ENCODE results near the gene ATP6V1G2. TPM values are rescaled to one million over a fixed set of nuclear protein-coding genes. Genes with fewer than 3 reads are reported as not detected.

ATP6V1G2 gene
- total RNA-seq, 8 experiments from 2014 or later = 0.25 to 110 (median 48.1) TPM

DNA sequence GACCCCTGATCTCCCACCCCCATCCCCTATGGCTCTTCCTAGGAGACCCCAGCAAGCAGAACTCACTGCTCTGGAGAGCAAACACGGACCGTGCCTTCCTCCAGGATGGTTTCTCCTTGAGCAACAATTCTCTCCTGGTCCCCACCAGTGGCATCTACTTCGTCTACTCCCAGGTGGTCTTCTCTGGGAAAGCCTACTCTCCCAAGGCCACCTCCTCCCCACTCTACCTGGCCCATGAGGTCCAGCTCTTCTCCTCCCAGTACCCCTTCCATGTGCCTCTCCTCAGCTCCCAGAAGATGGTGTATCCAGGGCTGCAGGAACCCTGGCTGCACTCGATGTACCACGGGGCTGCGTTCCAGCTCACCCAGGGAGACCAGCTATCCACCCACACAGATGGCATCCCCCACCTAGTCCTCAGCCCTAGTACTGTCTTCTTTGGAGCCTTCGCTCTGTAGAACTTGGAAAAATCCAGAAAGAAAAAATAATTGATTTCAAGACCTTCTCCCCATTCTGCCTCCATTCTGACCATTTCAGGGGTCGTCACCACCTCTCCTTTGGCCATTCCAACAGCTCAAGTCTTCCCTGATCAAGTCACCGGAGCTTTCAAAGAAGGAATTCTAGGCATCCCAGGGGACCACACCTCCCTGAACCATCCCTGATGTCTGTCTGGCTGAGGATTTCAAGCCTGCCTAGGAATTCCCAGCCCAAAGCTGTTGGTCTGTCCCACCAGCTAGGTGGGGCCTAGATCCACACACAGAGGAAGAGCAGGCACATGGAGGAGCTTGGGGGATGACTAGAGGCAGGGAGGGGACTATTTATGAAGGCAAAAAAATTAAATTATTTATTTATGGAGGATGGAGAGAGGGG is 27.1 kb upstream of the ATP6V1G2 start:
- Histone ChIP-seq H3K27ac (no peak overlapping the region), H3K4me3 (no peak overlapping the region), H3K4me1 (replicated peaks in 1 of 2) (no peaks in the 10 kb centered on the region)
- WGBS, 10 experiments = 50 to 93% (median 80%) methylated on average over 1 to 6 of the region's 9 CpGs; no CpG with 5 or more reads in 2 of the 10 experiments
- ATAC-seq (replicated peaks in 6 of 8) = no peak
- in situ Hi-C loops (cut with MboI; ENCODE audit: low pct_unique_long_range_greater_than_20kb in 2 of 9, low sequenced_read_pairs in 9 of 9, unreplicated experiment in 9 of 9) = no loop called here

DNA sequence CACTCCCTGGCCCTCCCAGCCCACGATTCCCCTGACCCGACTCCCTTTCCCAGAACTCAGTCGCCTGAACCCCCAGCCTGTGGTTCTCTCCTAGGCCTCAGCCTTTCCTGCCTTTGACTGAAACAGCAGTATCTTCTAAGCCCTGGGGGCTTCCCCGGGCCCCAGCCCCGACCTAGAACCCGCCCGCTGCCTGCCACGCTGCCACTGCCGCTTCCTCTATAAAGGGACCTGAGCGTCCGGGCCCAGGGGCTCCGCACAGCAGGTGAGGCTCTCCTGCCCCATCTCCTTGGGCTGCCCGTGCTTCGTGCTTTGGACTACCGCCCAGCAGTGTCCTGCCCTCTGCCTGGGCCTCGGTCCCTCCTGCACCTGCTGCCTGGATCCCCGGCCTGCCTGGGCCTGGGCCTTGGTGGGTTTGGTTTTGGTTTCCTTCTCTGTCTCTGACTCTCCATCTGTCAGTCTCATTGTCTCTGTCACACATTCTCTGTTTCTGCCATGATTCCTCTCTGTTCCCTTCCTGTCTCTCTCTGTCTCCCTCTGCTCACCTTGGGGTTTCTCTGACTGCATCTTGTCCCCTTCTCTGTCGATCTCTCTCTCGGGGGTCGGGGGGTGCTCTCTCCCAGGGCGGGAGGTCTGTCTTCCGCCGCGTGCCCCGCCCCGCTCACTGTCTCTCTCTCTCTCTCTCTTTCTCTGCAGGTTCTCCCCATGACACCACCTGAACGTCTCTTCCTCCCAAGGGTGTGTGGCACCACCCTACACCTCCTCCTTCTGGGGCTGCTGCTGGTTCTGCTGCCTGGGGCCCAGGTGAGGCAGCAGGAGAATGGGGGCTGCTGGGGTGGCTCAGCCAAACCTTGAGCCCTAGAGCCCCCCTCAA is 25.9 kb upstream of the ATP6V1G2 start, which contains the start of gene LTA:
TSS of gene LTA (plus strand) at position 249 of the 871 bp plus-strand sequence. CDS start at position 703, 454 bp downstream.
- in situ Hi-C loops (cut with MboI; ENCODE audit: low pct_unique_long_range_greater_than_20kb in 2 of 9, low sequenced_read_pairs in 9 of 9, unreplicated experiment in 9 of 9) = no loop called here
- ATAC-seq (replicated peaks in 6 of 8) = no peak
- H3K4me1 ChIP-seq (replicated peaks in 1 of 2) = no peaks in the 10 kb centered on the region
- WGBS, 10 experiments = 50 to 93% (median 73%) methylated on average over 2 to 10 of the region's 27 CpGs; no CpG with 5 or more reads in 3 of the 10 experiments
- no peak within 1 kb of the TSS for H3K4me3 ChIP-seq
- no peak within 1 kb of the TSS for H3K27ac ChIP-seq

DNA sequence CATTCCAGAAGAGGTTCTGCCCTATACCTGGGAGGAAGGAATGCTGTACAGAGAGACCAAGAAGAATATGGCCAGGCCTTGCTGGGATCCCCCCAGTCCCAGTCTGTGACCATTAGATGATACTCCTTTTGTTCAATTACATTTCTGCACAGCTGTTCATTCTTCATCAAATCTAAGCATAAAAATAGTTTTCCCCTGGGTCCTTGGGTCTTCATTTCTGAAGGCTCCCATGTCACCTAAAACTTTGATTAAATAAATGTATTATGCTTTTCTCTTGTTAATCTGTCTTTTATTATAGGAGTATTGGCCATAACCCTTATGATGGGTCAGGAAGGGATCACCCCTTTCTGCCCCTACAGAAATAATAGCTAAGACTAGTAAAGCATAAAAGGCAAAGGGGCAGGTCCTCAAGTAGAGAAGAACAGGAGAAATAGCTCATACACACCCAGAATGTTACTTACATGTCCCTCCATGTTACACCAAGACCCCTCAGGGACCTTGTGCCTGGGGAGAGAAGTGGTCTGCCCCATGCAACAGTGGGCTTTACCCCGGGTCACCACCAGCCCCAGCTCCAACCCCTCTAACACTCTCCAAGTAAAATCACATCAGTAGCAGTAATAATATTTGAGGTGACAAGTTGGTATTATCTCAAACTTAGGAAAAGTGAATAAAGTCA is 23.6 kb upstream of the ATP6V1G2 start:
- no peaks in the 10 kb centered on the region for H3K4me1 ChIP-seq (replicated peaks in 1 of 2)
- ATAC-seq (replicated peaks in 6 of 8) = no peak
- WGBS, 10 experiments = 63 to 71% methylated on average over 1 of the region's 1 CpG; no CpG with 5 or more reads in 8 of the 10 experiments
- in situ Hi-C loops (cut with MboI; ENCODE audit: low pct_unique_long_range_greater_than_20kb in 2 of 9, low sequenced_read_pairs in 9 of 9, unreplicated experiment in 9 of 9) = no loop called here
- H3K27ac ChIP-seq = no peak overlapping the region
- H3K4me3 ChIP-seq = no peak overlapping the region

DNA sequence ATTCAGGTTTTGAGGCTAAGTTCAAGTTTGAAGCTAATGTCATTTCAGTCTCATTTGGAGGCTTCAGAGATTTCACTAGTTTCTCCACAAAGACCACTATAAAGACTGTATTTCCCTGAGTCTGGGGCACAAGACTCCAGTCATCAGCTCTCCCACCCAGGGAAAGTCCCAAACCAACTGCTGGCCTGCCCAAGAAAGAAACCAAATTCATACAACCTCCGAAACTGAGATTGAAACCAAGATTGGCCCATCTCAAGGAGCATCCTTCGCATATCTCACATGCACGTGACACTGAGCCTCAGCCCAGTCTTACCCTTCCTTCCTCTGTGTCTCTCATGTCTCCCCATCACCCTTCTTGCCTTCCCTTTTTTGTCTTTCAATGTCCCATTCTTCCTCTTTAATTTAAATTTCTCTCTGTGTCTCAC is 22.1 kb upstream of the ATP6V1G2 start:
- in situ Hi-C loops (cut with MboI; ENCODE audit: low pct_unique_long_range_greater_than_20kb in 2 of 9, low sequenced_read_pairs in 9 of 9, unreplicated experiment in 9 of 9) = no loop called here

DNA sequence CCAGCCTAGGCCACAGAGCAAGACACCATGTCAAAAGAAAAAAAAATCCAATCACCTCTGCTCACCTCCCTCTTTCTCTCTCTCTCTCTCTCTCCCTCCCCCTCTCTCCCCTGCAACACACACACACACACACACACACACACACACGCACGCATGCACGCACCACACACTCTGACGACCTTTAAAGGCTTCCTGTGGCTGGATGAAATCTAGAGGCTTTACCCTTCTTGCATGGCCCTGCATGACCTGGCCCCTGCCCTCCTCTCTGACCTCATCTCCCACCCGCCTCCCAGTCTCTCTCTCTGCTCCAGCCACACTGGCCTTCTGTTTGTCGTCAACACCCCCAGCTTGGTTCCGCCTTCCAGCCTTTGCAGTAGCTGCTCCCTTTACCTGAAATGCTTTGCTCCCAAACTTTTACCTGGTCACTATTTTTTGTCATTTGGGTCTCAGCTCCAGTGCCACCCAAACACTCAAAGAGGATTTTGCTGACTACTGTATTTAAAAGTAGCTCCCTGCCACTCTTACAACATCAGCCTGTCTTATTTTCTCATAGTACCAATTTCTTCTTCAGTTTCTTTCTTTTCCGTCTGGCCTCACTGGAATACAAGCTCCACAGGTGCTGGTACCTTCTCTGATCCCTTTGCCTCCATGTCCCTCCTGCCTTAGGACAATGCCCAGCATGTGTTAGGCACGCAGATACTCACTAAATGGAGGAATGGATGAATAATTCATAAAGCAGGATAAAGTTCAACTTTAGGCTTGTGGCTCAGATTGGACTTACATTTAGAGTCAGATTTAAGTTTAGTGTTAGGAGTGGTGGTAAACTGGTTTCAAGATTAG is 21.3 kb upstream of the ATP6V1G2 start:
- Histone ChIP-seq H3K4me3 (no peak overlapping the region), H3K27ac (no peak overlapping the region), H3K4me1 (replicated peaks in 1 of 2) (no peaks in the 10 kb centered on the region)
- in situ Hi-C loops (cut with MboI; ENCODE audit: low pct_unique_long_range_greater_than_20kb in 2 of 9, low sequenced_read_pairs in 9 of 9, unreplicated experiment in 9 of 9) = no loop called here
- WGBS, 10 experiments = 16 to 82% (median 49%) methylated on average over 2 to 8 of the region's 9 CpGs; no CpG with 5 or more reads in 2 of the 10 experiments
- peak in 3 of 8 experiments; percentile 20 to 21 (median 20) for ATAC-seq (replicated peaks in 6 of 8)

More for the DNA sequence above, 22.1 kb upstream of the ATP6V1G2 start:
- ATAC-seq (replicated peaks in 6 of 8) = no peak
- WGBS, 10 experiments = 36 to 100% (median 83%) methylated on average over 1 to 3 of the region's 3 CpGs; no CpG with 5 or more reads in 1 of the 10 experiments
- Histone ChIP-seq H3K4me1 (replicated peaks in 1 of 2) (no peaks in the 10 kb centered on the region), H3K4me3 (no peak overlapping the region), H3K27ac (no peak overlapping the region)

DNA sequence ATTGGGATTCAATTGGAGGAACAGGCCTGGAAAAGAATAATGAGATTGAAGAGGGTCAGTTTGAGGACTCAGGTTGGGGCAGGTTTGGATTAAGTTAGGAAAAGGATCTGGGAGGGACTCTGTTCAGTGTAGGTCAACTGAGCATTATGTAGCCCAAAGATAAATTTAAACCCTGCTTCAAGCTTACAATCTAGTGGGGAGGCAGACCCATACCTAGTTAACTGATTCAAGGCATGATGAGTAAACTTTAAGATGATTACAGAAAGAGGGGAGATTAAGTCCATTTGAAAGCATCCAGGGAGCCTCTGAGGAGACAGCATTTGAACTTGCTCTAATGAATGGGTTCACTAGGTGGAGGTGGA is 14.3 kb upstream of the ATP6V1G2 start:
- peak in 1 of 8 experiments; percentile 17 for ATAC-seq (replicated peaks in 6 of 8)
- in situ Hi-C loops (cut with MboI; ENCODE audit: low pct_unique_long_range_greater_than_20kb in 2 of 9, low sequenced_read_pairs in 9 of 9, unreplicated experiment in 9 of 9) = no loop called here
- H3K4me1 ChIP-seq (replicated peaks in 1 of 2) = no peaks in the 10 kb centered on the region
- H3K4me3 ChIP-seq = no peak overlapping the region
- no peak overlapping the region for H3K27ac ChIP-seq

DNA sequence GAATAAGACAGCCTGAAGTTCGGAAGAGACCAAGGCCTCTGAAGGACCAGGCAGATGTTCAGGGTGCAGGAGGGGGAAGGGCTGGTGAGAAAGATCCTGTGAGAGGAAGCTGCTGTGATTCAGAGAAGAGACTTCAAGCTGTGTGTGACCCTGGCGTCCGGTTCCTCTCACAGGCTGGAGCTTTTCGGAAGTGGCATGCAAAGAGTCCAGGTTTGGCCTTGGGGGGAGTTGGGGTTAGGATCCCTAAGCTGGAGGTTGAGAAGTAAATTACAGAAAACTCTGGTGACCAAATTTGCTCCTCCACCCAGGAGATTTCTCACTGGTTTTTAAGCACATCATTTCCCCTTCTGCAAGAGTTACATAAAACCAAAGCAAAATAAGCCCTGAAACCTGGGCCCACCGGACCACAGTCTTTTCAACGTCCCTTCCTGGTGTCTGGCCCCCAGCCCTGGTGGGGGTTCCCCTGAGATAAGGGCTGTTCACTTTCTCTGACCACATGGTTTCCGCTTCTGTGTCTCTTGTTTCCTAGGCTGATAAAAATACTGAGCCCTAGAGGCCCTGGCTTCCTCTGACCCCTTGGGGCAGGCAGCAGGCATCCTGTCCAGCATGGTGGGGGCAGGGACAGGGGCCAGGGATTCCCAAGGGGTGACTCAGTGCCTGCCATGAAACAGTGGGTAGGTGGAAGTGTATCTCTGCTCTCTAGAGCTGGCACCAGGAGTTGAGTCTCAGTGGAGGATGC is 13.7 kb upstream of the ATP6V1G2 start:
- in situ Hi-C loops (cut with MboI; ENCODE audit: low pct_unique_long_range_greater_than_20kb in 2 of 9, low sequenced_read_pairs in 9 of 9, unreplicated experiment in 9 of 9) = no loop called here
- 73 to 100% (median 80%) methylated on average over 1 to 7 of the region's 7 CpGs; no CpG with 5 or more reads in 2 of the 10 experiments for WGBS, 10 experiments
- H3K4me3 ChIP-seq = no peak overlapping the region
- no peaks in the 10 kb centered on the region for H3K4me1 ChIP-seq (replicated peaks in 1 of 2)
- H3K27ac ChIP-seq = peak overlapping the region in 1 of 2 donors; percentile 30
- ATAC-seq (replicated peaks in 6 of 8) = peak in 5 of 8 experiments; percentile 50 to 74 (median 52)

DNA sequence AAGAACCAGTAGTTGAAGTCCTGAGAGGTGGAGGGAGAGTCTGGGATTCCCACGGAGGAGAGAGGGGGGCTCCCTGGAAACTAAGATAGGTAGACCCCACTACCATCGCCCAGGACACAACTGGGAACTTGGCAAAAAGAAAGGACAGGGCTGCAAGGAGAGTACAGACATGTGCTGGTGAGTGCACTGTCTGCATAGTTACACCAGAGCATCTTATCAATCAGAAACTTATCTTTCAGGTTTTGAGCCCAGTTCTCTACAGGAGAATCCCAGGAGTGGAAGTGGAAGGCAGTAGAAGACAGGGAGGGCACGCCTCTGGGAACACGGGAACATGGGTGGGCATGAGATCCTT is 13.2 kb upstream of the ATP6V1G2 start:
- ATAC-seq (replicated peaks in 6 of 8) = no peak
- no peaks in the 10 kb centered on the region for H3K4me1 ChIP-seq (replicated peaks in 1 of 2)
- no peak overlapping the region for H3K27ac ChIP-seq
- 74 to 100% (median 83%) methylated on average over 2 to 4 of the region's 4 CpGs; no CpG with 5 or more reads in 4 of the 10 experiments for WGBS, 10 experiments
- in situ Hi-C loops (cut with MboI; ENCODE audit: low pct_unique_long_range_greater_than_20kb in 2 of 9, low sequenced_read_pairs in 9 of 9, unreplicated experiment in 9 of 9) = no loop called here
- no peak overlapping the region for H3K4me3 ChIP-seq

DNA sequence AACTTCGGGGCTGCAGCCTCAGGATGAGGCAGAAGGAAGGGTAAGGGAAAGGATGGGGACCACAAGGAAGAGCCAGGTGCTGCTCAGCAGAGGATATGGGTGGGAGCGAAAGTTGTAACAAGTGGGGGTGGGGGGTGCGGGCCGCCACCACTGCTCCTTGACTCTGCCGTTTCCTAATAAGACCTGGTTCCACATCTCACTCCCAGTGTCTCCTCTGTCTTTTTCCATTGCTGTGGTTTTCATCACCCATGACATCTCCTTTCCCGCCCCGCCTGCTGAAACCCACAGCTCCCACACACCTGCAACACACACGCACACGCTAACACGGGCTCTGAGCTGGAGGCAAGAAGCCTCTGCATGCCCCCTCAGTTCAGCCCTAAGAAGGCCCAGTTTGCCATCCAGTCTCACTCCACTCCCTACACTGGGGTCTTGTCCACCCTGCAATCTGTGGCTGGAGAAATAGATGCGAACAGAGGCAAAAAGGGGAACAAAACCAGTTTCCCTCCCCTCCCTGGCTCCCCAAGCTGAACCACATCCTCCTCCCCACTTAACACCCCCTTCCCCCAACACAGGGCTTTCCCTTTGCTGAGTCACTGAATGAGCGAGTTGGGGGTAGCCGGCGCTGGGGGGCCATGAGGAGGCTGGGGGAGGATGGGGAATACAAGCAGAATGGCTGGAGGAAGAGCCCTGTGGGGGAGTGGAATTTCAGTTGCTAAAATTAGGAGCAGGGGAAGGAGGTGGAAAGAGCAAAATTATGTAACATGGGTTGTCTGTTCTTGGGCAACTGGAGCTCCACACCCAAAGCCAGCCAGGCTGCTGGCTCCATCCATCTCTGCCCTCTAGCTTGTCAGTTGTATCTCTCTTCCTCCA is 12.5 kb upstream of the ATP6V1G2 start:
- no peak overlapping the region for H3K4me3 ChIP-seq
- WGBS, 10 experiments = 67 to 100% (median 93%) methylated on average over 1 to 8 of the region's 14 CpGs; no CpG with 5 or more reads in 4 of the 10 experiments
- H3K27ac ChIP-seq = no peak overlapping the region
- peak in 3 of 8 experiments; percentile 9 to 14 (median 10) for ATAC-seq (replicated peaks in 6 of 8)
- in situ Hi-C loops (cut with MboI; ENCODE audit: low pct_unique_long_range_greater_than_20kb in 2 of 9, low sequenced_read_pairs in 9 of 9, unreplicated experiment in 9 of 9) = no loop called here
- no peaks in the 10 kb centered on the region for H3K4me1 ChIP-seq (replicated peaks in 1 of 2)

DNA sequence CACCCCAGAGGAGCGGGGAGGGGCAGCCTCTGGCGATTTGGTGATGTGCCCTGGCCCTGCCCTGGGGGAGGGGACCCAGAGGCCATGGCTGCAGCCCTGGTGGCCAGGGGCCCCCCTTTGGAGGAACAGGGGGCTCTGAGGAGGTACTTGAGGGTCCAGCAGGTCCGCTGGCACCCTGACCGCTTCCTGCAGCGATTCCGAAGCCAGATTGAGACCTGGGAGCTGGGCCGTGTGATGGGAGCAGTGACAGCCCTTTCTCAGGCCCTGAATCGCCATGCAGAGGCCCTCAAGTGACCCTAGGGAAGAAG is 11.9 kb upstream of the ATP6V1G2 start:
- WGBS, 10 experiments = 85% methylated on average over 4 of the region's 8 CpGs; no CpG with 5 or more reads in 9 of the 10 experiments
- no peak overlapping the region for H3K27ac ChIP-seq
- H3K4me3 ChIP-seq = no peak overlapping the region
- in situ Hi-C loops (cut with MboI; ENCODE audit: low pct_unique_long_range_greater_than_20kb in 2 of 9, low sequenced_read_pairs in 9 of 9, unreplicated experiment in 9 of 9) = no loop called here
- H3K4me1 ChIP-seq (replicated peaks in 1 of 2) = no peaks in the 10 kb centered on the region
- ATAC-seq (replicated peaks in 6 of 8) = peak in 2 of 8 experiments; percentile 30 to 43

Data from motor neuron (in vitro differentiated cells).